IPS-18c (cell line): Measurements from ENCODE around the gene MFN2.

Experiments used
- H3K4me3 ChIP-seq: 2 replicates; pipeline ENCODE4 v1.7.0; 2013; ENCODE audit warnings: low read depth, mild to moderate bottlenecking, low read length, moderate library complexity; ENCODE audit not compliant: insufficient read depth
- H3K9me3 ChIP-seq: one replicate; pipeline ENCODE4 v1.6.1; 2013; ENCODE audit warnings: mild to moderate bottlenecking, low read length, moderate library complexity; ENCODE audit not compliant: control insufficient read depth, insufficient read depth

The MFN2 gene

DNA sequence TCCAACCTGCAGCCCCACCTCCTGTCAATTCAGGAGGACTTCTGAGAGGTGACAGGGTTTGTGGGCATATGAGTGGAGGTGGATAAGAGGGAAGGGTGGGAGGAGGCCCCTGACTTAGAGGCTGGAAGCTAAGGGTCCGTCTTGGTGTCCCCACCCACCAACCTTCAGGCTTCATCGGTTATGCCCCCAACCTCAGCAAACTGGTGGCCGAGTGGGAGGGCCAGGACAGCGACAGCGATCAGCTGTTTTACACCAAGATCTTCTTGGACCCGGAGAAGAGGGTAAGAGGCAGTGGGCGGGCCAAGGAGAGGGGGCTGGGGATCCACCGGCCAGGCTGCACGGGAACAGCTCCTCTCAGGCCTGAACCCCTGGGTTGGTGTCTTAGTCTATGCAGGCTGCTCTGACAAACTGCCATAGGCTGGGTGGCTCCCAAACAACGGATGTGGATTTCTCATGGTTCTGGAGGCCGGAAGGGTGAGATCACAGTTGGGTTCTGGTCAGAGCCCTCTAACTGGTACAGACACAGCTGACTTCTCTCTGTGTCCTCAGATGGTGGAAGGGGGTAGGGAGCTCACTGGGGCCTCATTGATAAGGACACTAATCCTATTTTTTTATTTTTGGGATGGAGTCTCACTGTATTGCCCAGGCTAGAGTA lies 27.7 kb upstream of the MFN2 start:
- no peak overlapping the region for H3K4me3 ChIP-seq
- H3K9me3 ChIP-seq: no peaks in the 10 kb centered on the region

DNA sequence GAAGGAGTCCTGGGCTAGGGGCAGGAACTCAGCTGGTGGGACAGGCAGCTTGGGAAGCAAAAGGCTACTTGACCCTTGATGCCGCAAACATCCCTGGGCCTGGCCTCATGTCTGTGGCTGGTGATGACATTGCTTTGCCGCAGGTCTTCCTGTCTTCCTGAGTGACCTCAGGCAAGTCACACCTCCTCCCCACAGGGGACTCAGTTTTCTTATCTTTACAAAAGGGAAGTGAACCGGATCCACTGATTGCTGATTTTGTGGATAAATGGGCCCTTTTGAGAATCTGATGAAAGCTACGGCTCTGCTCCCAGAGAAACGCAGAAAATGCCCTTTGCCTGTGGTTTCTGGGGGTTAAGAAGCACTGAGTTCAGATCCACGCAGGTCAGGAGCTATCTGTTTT lies 25.0 kb upstream of the MFN2 start:
- Histone ChIP-seq H3K4me3 (no peak overlapping the region), H3K9me3 (no peaks in the 10 kb centered on the region)

DNA sequence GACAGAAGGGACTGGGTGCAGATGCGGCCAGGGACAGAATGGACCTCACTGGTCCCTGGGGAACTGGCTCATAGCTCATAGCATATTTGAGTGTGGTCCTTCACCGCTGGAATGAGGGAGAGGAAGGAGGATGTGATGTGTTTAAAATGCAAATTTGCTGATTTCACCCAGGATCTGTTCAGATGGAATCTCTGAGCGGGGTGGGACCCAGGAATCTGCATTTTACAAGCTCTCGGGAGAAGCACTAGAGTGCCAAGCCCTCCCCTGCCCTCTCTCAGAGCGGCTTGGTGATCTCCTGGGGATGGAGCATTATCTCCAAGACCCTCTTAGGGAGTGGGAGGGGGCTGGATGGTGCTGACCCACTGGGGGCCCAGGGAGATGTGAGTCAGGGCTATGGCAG lies 22.8 kb upstream of the MFN2 start:
- Histone ChIP-seq H3K4me3 (no peak overlapping the region), H3K9me3 (no peaks in the 10 kb centered on the region)

DNA sequence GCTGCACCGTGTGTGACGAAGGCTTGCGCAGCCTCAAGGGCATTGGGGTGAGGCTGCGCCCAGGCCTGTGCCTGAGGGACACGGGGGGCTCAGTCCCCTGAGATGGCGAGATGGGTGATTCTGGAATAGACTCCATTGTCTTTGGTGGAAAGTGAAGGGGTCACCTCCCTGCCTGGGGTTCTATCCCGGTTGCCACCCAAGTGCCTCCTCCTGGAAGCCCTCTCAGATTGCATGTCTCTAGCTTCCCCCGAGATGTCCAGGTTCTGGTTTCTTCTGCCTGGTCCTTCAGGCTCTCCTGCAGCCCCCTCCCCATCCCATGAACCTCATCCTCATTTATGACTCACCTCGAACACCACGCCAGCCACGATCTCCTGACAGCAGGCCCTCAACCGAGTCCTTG lies 22.3 kb upstream of the MFN2 start:
- no peak overlapping the region for H3K4me3 ChIP-seq
- H3K9me3 ChIP-seq: no peaks in the 10 kb centered on the region

DNA sequence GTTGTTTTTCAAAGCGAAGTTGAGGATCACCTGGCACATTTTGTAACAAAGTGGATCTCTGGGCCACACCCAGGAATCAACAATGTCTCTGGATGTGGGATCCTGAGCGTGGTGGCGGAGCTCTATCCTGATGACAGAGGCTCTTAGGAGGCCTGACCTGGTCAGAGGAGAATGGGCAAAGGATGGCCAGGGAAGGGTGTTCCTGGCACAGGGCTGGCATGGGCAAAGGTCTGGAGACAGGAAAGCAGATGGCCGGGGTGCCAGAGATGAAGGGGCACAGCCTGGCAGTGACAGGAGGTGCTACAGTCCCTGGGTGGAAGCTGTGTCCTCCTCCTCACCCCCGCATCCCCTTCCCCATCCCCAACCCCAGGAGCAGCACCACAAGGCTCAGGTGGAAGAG lies 20.0 kb upstream of the MFN2 start:
- Histone ChIP-seq H3K4me3 (no peak overlapping the region), H3K9me3 (no peaks in the 10 kb centered on the region)

DNA sequence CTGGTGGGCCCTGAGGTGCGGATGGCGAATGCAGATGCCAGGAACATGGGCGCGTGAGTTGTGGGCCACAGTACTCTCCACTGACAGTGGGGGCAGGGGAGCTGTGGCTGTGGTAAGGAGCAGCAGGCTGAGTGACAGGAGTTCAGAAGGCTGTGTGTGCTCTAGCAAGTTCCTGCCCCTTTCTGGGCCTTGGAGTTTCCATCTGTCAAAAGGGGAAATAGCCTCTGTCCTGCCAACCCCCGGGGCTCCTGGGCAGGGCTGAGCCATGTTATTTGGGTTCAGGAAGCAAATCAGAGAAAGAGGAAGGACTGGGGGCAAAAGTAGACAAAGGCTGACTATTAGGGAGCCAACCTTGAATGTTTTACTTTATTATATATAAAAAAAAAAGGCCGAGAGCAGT lies 19.5 kb upstream of the MFN2 start:
- no peaks in the 10 kb centered on the region for H3K9me3 ChIP-seq
- H3K4me3 ChIP-seq: no peak overlapping the region

DNA sequence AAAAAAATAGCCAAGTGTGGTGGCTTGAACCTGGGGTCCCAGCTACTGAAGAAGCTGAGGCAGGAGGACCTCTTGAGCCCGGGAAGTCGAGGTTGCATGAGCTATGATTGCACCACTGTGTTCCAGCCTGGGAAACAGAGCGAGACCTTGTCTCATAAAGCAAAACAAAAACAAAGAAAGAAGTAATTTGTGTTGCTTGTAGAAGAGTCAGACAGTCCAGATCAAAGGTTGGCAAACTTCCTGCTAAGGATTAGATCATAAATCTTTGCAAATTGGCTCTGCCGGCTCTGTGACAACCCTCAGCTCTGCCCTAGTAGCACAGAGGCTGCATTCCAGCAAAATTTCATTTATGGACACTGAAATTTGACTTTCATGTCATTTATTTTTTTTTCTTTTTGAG lies 19.0 kb upstream of the MFN2 start:
- Histone ChIP-seq H3K9me3 (no peaks in the 10 kb centered on the region), H3K4me3 (no peak overlapping the region)

DNA sequence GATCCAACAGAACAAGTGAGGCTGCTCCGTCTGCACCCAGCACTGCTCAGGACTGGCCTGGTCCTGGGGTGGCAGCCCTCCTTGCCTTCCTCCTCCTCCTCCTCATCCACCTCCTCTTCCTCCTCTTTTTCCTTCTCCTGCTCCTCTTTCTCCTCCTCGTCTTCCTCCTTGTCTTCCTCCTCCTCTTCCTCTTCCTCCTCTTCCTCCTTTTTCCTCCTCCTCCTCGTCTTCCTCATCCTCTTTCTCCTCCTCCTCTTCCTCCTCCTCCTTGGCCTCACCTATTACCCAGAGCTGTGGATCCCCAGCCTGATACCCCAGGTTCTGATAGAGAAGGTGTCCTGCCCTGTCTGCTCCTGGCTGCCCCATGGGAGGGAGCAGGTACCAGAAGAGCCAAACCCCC lies 16.6 kb upstream of the MFN2 start:
- no peak overlapping the region for H3K4me3 ChIP-seq
- no peaks in the 10 kb centered on the region for H3K9me3 ChIP-seq

DNA sequence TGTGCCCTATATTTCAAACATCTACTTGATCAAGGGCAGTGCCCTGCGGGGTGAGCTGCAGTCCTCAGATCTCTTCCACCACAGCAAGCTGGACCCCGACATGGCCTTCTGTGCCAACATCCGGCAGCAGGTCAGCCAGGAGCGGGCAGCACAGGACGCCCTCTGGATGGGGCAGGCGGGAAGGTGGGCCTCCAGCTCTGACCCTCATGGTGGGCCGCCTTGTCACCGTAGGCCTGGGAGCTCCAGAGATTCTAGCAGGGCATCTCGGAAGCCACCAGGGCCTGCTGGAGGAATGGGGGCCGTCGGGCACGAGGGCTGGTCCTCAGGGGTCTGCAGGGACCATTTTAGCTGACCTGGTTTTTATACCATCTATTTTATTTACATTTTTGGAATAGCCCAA lies 15.6 kb upstream of the MFN2 start:
- no peaks in the 10 kb centered on the region for H3K9me3 ChIP-seq

DNA sequence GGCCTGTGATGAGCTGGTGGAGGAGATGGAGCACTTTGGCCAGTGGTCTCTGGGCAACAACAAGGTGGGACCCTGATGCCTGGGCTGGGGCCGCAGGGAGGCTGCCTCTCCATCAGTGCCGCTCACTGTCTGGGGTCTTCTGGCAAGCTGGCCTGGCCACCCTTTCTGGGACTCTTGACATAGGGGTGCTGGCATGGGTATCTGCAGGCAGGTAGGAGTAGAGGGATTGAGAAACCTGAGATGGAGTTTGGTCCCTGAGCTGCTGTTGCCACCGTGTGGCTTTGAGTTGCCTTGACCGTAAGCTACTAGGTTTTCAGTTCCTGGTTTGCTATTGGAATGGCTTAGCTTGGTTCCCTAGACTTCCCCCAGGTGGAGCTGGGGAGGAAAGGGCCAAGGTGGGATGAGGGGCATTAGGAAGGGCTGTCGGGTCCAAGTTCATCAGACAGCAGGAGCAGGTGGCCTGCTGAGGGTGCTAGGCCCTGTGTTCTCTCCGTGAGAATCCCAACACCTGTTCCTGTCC lies 13.2 kb upstream of the MFN2 start:
- Histone ChIP-seq H3K4me3 (no peak overlapping the region), H3K9me3 (no peaks in the 10 kb centered on the region)

More for the DNA sequence above, 15.6 kb upstream of the MFN2 start:
- no peak overlapping the region for H3K4me3 ChIP-seq

DNA sequence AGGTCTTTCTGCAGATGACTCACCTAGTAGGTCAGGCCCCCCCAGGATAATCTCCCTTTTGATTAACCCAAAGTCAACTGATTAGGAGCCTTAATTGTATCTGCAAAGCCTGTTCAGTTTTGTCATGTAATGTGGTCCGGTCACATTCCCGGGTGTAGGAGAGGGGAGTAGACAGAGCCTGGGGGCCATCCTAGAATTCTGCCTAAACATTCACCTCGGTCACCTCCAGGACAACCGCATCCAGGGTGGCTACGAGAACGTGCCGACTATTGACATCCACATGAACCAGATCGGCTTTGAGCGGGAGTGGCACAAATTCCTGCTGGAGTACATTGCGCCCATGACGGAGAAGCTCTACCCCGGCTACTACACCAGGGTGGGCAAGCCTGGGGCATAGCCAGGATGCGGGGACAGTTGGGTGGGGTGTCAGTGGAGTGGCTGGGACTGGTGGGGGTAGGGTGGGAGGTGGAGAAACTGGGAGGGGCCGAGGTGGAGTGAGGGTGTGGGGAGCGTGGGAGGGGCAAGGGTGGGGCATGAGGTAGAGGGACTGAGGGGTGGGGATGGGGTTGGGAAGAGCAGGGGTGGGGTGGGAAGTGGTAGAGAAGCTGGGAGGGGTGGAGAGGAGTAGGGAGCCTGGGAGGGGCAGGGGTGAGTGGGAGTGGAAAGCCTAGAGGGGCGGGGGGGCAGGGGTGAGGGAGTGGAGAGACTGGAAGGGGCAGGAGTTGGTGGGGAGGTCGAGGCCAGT lies 9.6 kb upstream of the MFN2 start:
- Histone ChIP-seq H3K4me3 (no peak overlapping the region), H3K9me3 (no peaks in the 10 kb centered on the region)

DNA sequence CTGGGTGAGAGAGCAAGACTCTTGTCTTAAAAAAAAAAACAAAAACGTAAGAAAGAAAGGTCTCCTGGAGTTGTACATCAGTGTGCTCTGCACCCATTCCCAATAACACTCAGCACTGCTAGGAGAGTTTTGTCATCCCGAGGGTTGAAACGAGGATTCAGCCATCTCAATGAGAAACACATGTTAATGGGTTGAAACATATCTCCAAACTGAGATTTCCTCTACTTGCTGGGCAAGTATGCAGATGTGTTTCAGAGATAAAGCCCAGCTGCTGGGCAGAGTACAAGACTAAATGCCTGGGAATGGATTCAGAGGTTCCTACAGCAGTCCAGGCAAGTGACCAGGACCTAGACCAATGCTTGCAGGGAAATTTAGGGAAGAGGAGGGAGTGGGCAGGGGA lies 2.6 kb upstream of the MFN2 start:
- H3K4me3 ChIP-seq: no peak overlapping the region
- H3K9me3 ChIP-seq: no peaks in the 10 kb centered on the region

DNA sequence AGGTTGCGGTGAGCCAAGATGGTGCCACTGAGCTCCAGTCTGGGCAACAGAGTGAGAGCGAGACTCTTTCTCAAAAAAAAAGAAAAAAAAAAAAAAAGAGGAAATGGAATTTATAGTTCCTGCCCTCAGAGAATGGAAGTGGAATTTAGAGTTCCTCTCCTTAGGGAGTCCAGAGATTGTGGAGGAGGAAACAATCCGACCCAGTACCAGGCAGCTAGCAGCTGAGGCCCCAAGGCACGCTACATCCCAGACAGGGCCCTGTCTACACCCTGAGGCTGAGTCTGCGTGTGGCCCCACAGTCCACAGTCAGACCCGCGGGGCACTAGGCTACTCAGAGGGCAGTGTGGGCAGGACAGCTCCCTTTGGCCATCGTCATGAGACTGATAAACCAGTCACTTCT lies 1.9 kb upstream of the MFN2 start:
- H3K9me3 ChIP-seq: no peaks in the 10 kb centered on the region

DNA sequence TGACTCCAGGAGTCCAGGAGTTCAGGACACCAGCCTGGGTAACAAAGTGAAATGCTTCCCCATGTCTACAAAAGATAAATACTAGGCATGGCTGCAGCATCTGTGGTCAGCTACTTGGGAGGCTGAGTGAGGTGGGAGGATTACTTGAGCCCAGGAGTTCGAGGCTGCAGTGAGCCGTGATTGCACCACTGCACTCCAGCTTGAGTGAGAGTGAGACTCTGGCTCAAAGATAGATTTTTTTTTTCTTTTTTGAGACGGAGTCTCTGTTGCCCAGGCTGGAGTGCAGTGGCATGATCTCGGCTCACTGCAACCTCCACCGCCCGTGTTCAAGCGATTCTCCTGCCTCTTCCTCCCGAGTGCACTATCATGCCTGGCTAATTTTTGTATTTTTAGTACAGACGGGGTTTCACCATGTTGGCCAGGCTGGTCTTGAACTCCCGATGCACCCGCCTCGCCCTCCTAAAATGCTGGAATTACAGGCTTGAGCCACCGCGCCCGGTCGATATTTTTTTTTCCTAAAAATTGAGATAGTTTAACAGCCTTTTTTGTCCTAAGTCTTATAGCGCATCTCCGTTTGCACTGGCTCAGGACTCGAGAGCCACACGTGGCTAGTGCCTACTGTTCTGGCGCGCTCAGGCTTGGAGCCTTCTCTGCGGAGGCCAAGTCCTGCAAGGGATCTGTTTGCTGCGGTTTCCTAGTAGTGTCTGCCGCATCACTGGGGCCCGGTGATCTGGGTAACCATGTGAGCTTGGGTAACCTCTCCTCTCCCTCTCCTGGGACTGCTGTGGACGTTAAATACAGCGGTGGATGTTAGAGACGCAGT lies 1.0 kb upstream of the MFN2 start:
- Histone ChIP-seq H3K9me3 (no peaks in the 10 kb centered on the region), H3K4me3 (peak overlapping the region; percentile 94)

More for the DNA sequence above, 1.9 kb upstream of the MFN2 start:
- no peak overlapping the region for H3K4me3 ChIP-seq

DNA sequence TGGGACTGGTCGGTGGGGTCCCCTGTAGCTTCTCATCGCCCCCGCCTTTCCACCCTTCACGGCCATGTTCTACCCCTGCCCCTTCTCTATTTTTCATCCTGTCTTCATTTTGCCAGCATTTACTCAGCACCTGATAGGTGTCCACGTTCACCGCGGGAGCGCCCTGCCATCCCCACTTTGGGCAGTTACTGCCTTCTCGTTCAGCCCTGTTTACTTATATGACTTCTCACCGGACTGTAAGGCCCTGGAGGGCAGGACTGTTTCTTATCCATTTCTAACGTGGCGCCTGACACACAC lies 380 bp downstream of the MFN2 start:
- H3K9me3 ChIP-seq: no peaks in the 10 kb centered on the region
- peak overlapping the region; percentile 94 for H3K4me3 ChIP-seq

DNA sequence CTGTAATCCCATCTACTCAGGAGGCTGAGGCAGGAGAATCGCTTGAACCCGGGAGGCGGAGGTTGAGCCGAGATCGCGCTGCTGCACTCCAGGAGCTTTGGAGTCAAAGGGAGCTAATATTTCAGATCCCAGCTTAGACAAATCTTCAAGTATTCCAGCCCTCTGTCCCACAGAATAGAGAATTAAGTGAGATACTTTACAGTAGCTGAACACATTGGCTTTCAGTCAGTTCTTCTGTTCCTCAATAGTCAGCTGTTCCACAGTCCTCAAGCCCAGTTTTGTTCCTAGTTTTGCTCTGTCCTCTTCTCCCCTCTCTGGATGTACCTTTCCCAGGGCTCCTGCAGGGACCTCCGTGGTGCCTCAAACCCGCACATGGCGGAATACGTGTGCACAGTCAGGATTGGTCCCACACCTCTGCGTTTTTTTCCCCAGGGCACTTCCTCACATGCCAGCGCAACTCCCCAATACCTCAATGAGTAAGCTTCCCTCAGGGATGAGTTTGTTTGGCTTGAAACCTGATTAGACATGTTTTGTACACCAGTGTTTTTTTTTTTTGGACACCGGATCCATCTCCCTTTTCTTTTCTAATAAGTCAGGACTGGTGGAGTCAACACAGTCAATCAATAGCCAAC lies 1.2 kb downstream of the MFN2 start:
- Histone ChIP-seq H3K4me3 (peak overlapping the region; percentile 94), H3K9me3 (no peaks in the 10 kb centered on the region)

DNA sequence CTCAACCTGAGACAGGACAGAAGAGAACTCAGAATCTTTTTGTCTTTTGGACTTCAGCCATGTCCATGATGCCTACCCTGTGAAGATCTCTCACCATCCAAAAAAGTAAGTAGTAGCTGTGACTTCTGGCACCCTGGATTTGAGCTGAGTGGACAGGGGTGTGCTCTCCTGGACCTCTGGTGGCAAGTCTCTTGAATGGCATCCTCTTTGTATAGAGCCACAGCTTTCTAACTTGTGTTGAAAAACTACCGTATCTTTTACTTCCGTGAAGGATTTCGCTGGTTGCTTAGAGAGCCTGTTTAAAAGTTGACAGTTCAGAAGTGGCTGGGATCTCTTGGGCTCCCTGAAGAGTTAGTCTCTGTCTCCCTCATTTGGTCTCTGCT lies 1.8 kb downstream of the MFN2 start:
- Histone ChIP-seq H3K4me3 (no peak overlapping the region), H3K9me3 (no peaks in the 10 kb centered on the region)

DNA sequence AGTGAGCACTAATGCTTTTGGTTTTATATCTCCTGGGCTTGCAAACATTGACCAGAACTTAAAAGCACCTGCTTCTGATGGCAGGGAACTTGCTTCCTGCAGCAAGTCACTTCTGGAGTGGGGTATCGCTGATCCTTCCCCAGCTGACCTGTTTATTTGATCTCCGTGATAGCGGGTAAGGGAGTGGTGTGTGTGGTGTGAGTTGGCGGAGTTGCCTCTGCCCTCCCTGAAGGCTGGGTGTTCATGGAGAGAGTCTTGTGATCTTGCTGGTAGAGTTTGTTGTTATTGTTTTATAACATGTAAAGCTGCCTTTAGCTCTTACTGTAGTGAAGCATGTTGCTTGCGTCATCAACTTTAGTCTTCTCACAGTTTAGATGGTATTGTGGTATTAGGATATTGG lies 3.9 kb downstream of the MFN2 start:
- Histone ChIP-seq H3K4me3 (no peak overlapping the region), H3K9me3 (no peaks in the 10 kb centered on the region)
